Mucosa of stomach (tissue), 1 donor: ENCODE data around the gene AASDHPPT.
"Not testable (repeated sequence)": the region's sequence is repeated elsewhere in the genome, so short reads cannot be mapped to it uniquely, and the experiment has no call there.

Experiments used
- H3K27me3 ChIP-seq: one replicate; pipeline ENCODE4 v1.7.0; 2013; ENCODE audit warnings: mild to moderate bottlenecking, low read length; ENCODE audit not compliant: control insufficient read depth, insufficient read depth
- H3K36me3 ChIP-seq: one replicate; pipeline ENCODE4 v1.7.0; 2013; ENCODE audit warnings: low read length; ENCODE audit not compliant: control insufficient read depth, insufficient read depth
- H3K4me1 ChIP-seq: one replicate; pipeline ENCODE4 v1.7.0; 2013; ENCODE audit warnings: mild to moderate bottlenecking, low read length; ENCODE audit not compliant: control insufficient read depth, insufficient read depth
- H3K4me3 ChIP-seq: one replicate; pipeline ENCODE4 v1.7.0; 2013; ENCODE audit warnings: low read length
- H3K9ac ChIP-seq: one replicate; pipeline ENCODE4 v1.7.0; 2013; ENCODE audit warnings: mild to moderate bottlenecking, low read length, moderate library complexity
- H3K9me3 ChIP-seq: one replicate; pipeline ENCODE4 v1.7.0; 2013; ENCODE audit warnings: mild to moderate bottlenecking, low read length, moderate library complexity; ENCODE audit not compliant: control insufficient read depth
- donor health status: Pancreatic carcinoma.

Gene AASDHPPT

GRCh38 chr11:106077609-106078455 is at the start of gene AASDHPPT:
Gene AASDHPPT (plus strand): TSS chr11:106077662. CDS start chr11:106077711, 49 bp downstream.
- Histone ChIP-seq H3K27me3 (no peaks in the 10 kb centered on the region), H3K4me1 (peaks cover 5% of the 10 kb centered on the region), H3K4me3 (peak within 1 kb of the TSS; percentile 71), H3K9me3 (no peaks in the 10 kb centered on the region), H3K36me3 (no peaks in the 10 kb centered on the region), H3K9ac (peak within 1 kb of the TSS; percentile 85)

- Histone ChIP-seq H3K4me3 (no peak overlapping the region), H3K9ac (no peak overlapping the region), H3K4me1 (no peaks in the 10 kb centered on the region), H3K27me3 (no peaks in the 10 kb centered on the region), H3K9me3 (no peaks in the 10 kb centered on the region), H3K36me3 (no peaks in the 10 kb centered on the region)
These were observed 46.9 kb upstream of the AASDHPPT start for GRCh38 chr11:106030609-106031008.

GRCh38 chr11:106031202-106031810 is 46.2 kb upstream of the AASDHPPT start:
- no peaks in the 10 kb centered on the region for H3K9me3 ChIP-seq
- H3K9ac ChIP-seq = no peak overlapping the region
- no peak overlapping the region for H3K4me3 ChIP-seq
- no peaks in the 10 kb centered on the region for H3K36me3 ChIP-seq
- H3K4me1 ChIP-seq = no peaks in the 10 kb centered on the region
- no peaks in the 10 kb centered on the region for H3K27me3 ChIP-seq

- Histone ChIP-seq H3K4me1 (no peaks in the 10 kb centered on the region), H3K9me3 (no peaks in the 10 kb centered on the region), H3K36me3 (no peaks in the 10 kb centered on the region), H3K27me3 (no peaks in the 10 kb centered on the region), H3K4me3 (no peak overlapping the region), H3K9ac (no peak overlapping the region)
These were observed 45.5 kb upstream of the AASDHPPT start for GRCh38 chr11:106031936-106032335.

GRCh38 chr11:106032861-106033260 is 44.6 kb upstream of the AASDHPPT start:
- H3K9me3 ChIP-seq = no peaks in the 10 kb centered on the region
- no peaks in the 10 kb centered on the region for H3K27me3 ChIP-seq
- H3K9ac ChIP-seq = no peak overlapping the region
- no peaks in the 10 kb centered on the region for H3K4me1 ChIP-seq
- H3K4me3 ChIP-seq = no peak overlapping the region
- no peaks in the 10 kb centered on the region for H3K36me3 ChIP-seq

- no peaks in the 10 kb centered on the region for H3K4me1 ChIP-seq
- no peak overlapping the region for H3K4me3 ChIP-seq
- no peaks in the 10 kb centered on the region for H3K27me3 ChIP-seq
- no peak overlapping the region for H3K9ac ChIP-seq
- H3K36me3 ChIP-seq = no peaks in the 10 kb centered on the region
- no peaks in the 10 kb centered on the region for H3K9me3 ChIP-seq
These were observed 33.9 kb upstream of the AASDHPPT start for GRCh38 chr11:106043540-106043939.

- Histone ChIP-seq H3K4me1 (no peaks in the 10 kb centered on the region), H3K9ac (no peak overlapping the region), H3K9me3 (no peaks in the 10 kb centered on the region), H3K36me3 (no peaks in the 10 kb centered on the region), H3K4me3 (no peak overlapping the region), H3K27me3 (no peaks in the 10 kb centered on the region)
These were observed 29.8 kb upstream of the AASDHPPT start for GRCh38 chr11:106047631-106048030.

GRCh38 chr11:106049727-106050476 is 27.6 kb upstream of the AASDHPPT start:
- H3K9ac ChIP-seq = no peak overlapping the region
- no peaks in the 10 kb centered on the region for H3K36me3 ChIP-seq
- H3K27me3 ChIP-seq = no peaks in the 10 kb centered on the region
- H3K9me3 ChIP-seq = no peaks in the 10 kb centered on the region
- no peak overlapping the region for H3K4me3 ChIP-seq
- H3K4me1 ChIP-seq = no peaks in the 10 kb centered on the region

GRCh38 chr11:106051103-106051502 is 26.4 kb upstream of the AASDHPPT start:
- Histone ChIP-seq H3K27me3 (no peaks in the 10 kb centered on the region), H3K36me3 (no peaks in the 10 kb centered on the region)

GRCh38 chr11:106058377-106058776 is 19.1 kb upstream of the AASDHPPT start:
- not testable (repeated sequence) for H3K9ac ChIP-seq, H3K27me3 ChIP-seq, H3K4me1 ChIP-seq, H3K4me3 ChIP-seq, H3K9me3 ChIP-seq, H3K36me3 ChIP-seq

More at GRCh38 chr11:106051103-106051502, 26.4 kb upstream of the AASDHPPT start:
- no peaks in the 10 kb centered on the region for H3K4me1 ChIP-seq
- no peak overlapping the region for H3K4me3 ChIP-seq
- H3K9ac ChIP-seq = no peak overlapping the region
- no peaks in the 10 kb centered on the region for H3K9me3 ChIP-seq

- H3K9ac ChIP-seq = no peak overlapping the region
- H3K4me3 ChIP-seq = no peak overlapping the region
- H3K9me3 ChIP-seq = no peaks in the 10 kb centered on the region
- no peaks in the 10 kb centered on the region for H3K27me3 ChIP-seq
- H3K36me3 ChIP-seq = no peaks in the 10 kb centered on the region
- no peaks in the 10 kb centered on the region for H3K4me1 ChIP-seq
These were observed 17.8 kb upstream of the AASDHPPT start for GRCh38 chr11:106059617-106060016.

- Histone ChIP-seq H3K27me3 (no peaks in the 10 kb centered on the region), H3K4me3 (no peak overlapping the region)
These were observed 16.1 kb upstream of the AASDHPPT start for GRCh38 chr11:106061249-106061784.

More at GRCh38 chr11:106061249-106061784, 16.1 kb upstream of the AASDHPPT start:
- Histone ChIP-seq H3K9me3 (no peaks in the 10 kb centered on the region), H3K9ac (no peak overlapping the region), H3K36me3 (no peaks in the 10 kb centered on the region), H3K4me1 (no peaks in the 10 kb centered on the region)
